Endothelial cell of umbilical vein (primary cell): Measurements from ENCODE around the gene SSNA1. TPM values are rescaled to one million over a fixed set of nuclear protein-coding genes. Genes with fewer than 3 reads are reported as not detected.

Experiments
- BruUV-seq: library from RNA; stranded (reverse); fragments of 400-500 nt; replicated peaks from 2 replicates; lab custom pipeline; 2021; lab: Mats Ljungman, UMichigan
- CTCF ChIA-PET: fragments of 300-600, 350-600 bp; sonication (Branson Sonifier 250); formaldehyde crosslinking; loops from one replicate; lab custom pipeline; 2021; ENCODE audit warnings: antibody characterized with exemption, inconsistent platforms; lab: Charles Lee
- POLR2A ChIA-PET: fragments of 300-600, 350-600 bp; sonication (Branson Sonifier 250); formaldehyde crosslinking; loops from one replicate; lab custom pipeline; 2021; ENCODE audit warnings: antibody characterized with exemption, inconsistent platforms; lab: Charles Lee
- DNase-seq: peaks from one replicate; pipeline ENCODE4 v3.0.0-alpha.2; 2011; ENCODE audit warnings: low read depth, low spot score
- FAIRE-seq: peaks from 2 replicates; lab custom pipeline; 2011; peaks lifted over from hg19 to GRCh38; lab: Jason Lieb, UNC
- H2AFZ ChIP-seq: 2 replicates; pipeline ENCODE4 v1.6.0; 2012; ENCODE audit warnings: low read depth, low read length, control low read depth, inconsistent platforms
- H3K27ac ChIP-seq: 2 replicates; pipeline ENCODE4 v1.5.1; 2011; ENCODE audit warnings: low read depth, mild to moderate bottlenecking, control low read depth, low read length, moderate library complexity; ENCODE audit not compliant: insufficient read depth
- H3K27me3 ChIP-seq, 2 experiments: 2 replicates each; pipeline versions ENCODE4 v1.6.0 to v1.6.1; 2011; ENCODE audit warnings: low read length in 2 of 2, mixed read lengths in 1 of 2; ENCODE audit not compliant: control insufficient read depth in 2 of 2, insufficient read depth in 2 of 2
- H3K36me3 ChIP-seq, 2 experiments: 2 replicates in 1 of 2; 3 replicates in 1 of 2; pipeline ENCODE4 v1.5.1; 2011; ENCODE audit warnings: low read length in 2 of 2, mild to moderate bottlenecking in 1 of 2, moderate library complexity in 1 of 2; ENCODE audit not compliant: control insufficient read depth in 2 of 2, insufficient read depth in 2 of 2; ENCODE audit errors: extremely low read depth in 1 of 2
- H3K4me1 ChIP-seq: 3 replicates; pipeline ENCODE4 v1.5.1; 2011; ENCODE audit warnings: mild to moderate bottlenecking, low read length; ENCODE audit not compliant: control insufficient read depth, insufficient read depth; ENCODE audit errors: extremely low read depth
- H3K4me2 ChIP-seq: 2 replicates; pipeline ENCODE4 v1.6.1; 2011; ENCODE audit warnings: low read length, control low read depth, mixed read lengths; ENCODE audit not compliant: insufficient read depth
- H3K4me3 ChIP-seq, 3 experiments: fragments of 200-600 bp in 1 of 3; sonication (generic), shearing (Covaris generic) in 1 of 3; replicated peaks in 1 of 3; 2 replicates each; pipeline ENCODE4 v1.5.1; 2011 to 2016; ENCODE audit warnings: control low read depth in 3 of 3, low read length in 3 of 3, mild to moderate bottlenecking in 2 of 3, inconsistent platforms in 1 of 3, low read depth in 1 of 3, moderate library complexity in 1 of 3; ENCODE audit not compliant: insufficient read depth in 1 of 3
- H3K79me2 ChIP-seq: 2 replicates; pipeline ENCODE4 v1.6.0; 2012; ENCODE audit warnings: low read length, inconsistent platforms; ENCODE audit not compliant: control insufficient read depth, insufficient read depth
- H3K9ac ChIP-seq: replicated peaks from 2 replicates; pipeline ENCODE3; 2011; ENCODE audit warnings: low read length, control low read depth; ENCODE audit not compliant: insufficient read depth; ENCODE audit errors: extremely low read depth
- H3K9me1 ChIP-seq: replicated peaks from 3 replicates; pipeline ENCODE4 v1.6.0; 2011; ENCODE audit warnings: mild to moderate bottlenecking, low read length; ENCODE audit not compliant: control insufficient read depth, insufficient read depth; ENCODE audit errors: extremely low read depth
- H3K9me3 ChIP-seq: replicated peaks from 2 replicates; pipeline ENCODE4 v1.5.1; 2012; ENCODE audit warnings: low read length, inconsistent platforms; ENCODE audit not compliant: control insufficient read depth, insufficient read depth
- H4K20me1 ChIP-seq: replicated peaks from 2 replicates; pipeline ENCODE3; 2011; ENCODE audit warnings: mild to moderate bottlenecking, low read length; ENCODE audit not compliant: control insufficient read depth, insufficient read depth; ENCODE audit errors: extremely low read depth
- EZH2 ChIP-seq: IDR thresholded peaks from 2 replicates; pipeline ENCODE4 v1.6.1; 2012; ENCODE audit warnings: borderline replicate concordance, low read depth, mild to moderate bottlenecking, moderate library complexity, low read length, inconsistent platforms; ENCODE audit not compliant: severe bottlenecking
- FOS ChIP-seq: IDR thresholded peaks from 2 replicates; pipeline ENCODE4 v1.6.1; 2011; ENCODE audit warnings: mild to moderate bottlenecking, low read length, moderate library complexity, borderline replicate concordance; ENCODE audit not compliant: insufficient read depth
- GATA2 ChIP-seq: IDR thresholded peaks from 2 replicates; pipeline ENCODE4 v1.7.0; 2011; ENCODE audit warnings: low read depth, mild to moderate bottlenecking, moderate library complexity, mixed read lengths, low read length; ENCODE audit not compliant: insufficient read length, insufficient read depth
- JUN ChIP-seq: IDR thresholded peaks from 2 replicates; pipeline ENCODE4 v1.6.1; 2011; ENCODE audit warnings: borderline replicate concordance, low read depth; ENCODE audit not compliant: insufficient read length, insufficient read depth
- MYC ChIP-seq: IDR thresholded peaks from one replicate; pipeline ENCODE4 v1.6.1; 2011; ENCODE audit warnings: mild to moderate bottlenecking, low read depth, low read length
- POLR2A ChIP-seq: IDR thresholded peaks from 2 replicates; pipeline ENCODE4 v1.6.1; 2012; ENCODE audit warnings: low read depth, mild to moderate bottlenecking, control low read depth, low read length
- POLR2AphosphoS5 ChIP-seq: IDR thresholded peaks from 2 replicates; pipeline ENCODE4 v1.6.1; 2012; ENCODE audit warnings: low read depth, mild to moderate bottlenecking, control low read depth, low read length, moderate library complexity; ENCODE audit not compliant: insufficient read depth
- dilution Hi-C: fragments of 300-500 bp; cut with MboI; formaldehyde crosslinking; loops from one replicate; pipeline ENCODE4 v1.15.0; 2019; ENCODE audit warnings: low sequenced_read_pairs; ENCODE audit not compliant: extremely low pct_ligation_motif_present
- intact Hi-C: fragments of 100-400 bp; cut with micrococcal nuclease; formaldehyde crosslinking; loops from one replicate; pipeline ENCODE4 v1.10.0; 2022
- polyA plus RNA-seq, 4 experiments: library from polyadenylated mRNA; depleted of rRNA in 3 of 4; stranded (reverse) in 3 of 4; unstranded in 1 of 4; fragments of >200 nt; gene quantifications; 2 replicates each; pipeline versions ENCODE4 v1.2.1 to v1.2.3, GENCODE V29; 2011 to 2012; ENCODE audit warnings: missing spikeins in 1 of 4
- total RNA-seq: library from RNA; stranded (reverse); gene quantifications from 2 replicates; pipeline ENCODE4 v1.2.3, GENCODE V29; 2021
- TF ChIP-seq, protein P1 (sequence below): IDR thresholded peaks from 2 replicates; pipeline ENCODE4 v1.6.1; 2011; ENCODE audit not compliant: insufficient read depth, insufficient read length
- TF ChIP-seq, protein P2 (sequence below), 2 donors: IDR thresholded peaks; 1 replicate in 1 of 2; 2 replicates in 1 of 2; pipeline ENCODE4 v1.5.1; 2011; ENCODE audit warnings: low read length in 2 of 2, mild to moderate bottlenecking in 2 of 2, moderate library complexity in 2 of 2, control low read depth in 1 of 2, inconsistent platforms in 1 of 2, low read depth in 1 of 2; ENCODE audit not compliant: insufficient read depth in 1 of 2; ENCODE audit errors: extremely low read depth in 1 of 2

Gene SSNA1
- total and polyA plus RNA-seq, 2 donors (not counting 3 experiments of a cell fraction or from before 2014, with no cell fraction given), result 89.0 to 146 TPM

- no TSS peak for BruUV-seq
- POLR2A ChIA-PET, result no interaction called here
- no peaks in the 10 kb centered on the region for H4K20me1 ChIP-seq
- CTCF ChIA-PET, result interaction anchor here (0.8 to 1.1 kb wide), 2 partner anchors 16 to 63 kb away, joined by 3 read pairs; no protein-coding TSS in a partner anchor
- no peaks in the 10 kb centered on the region for H3K9me1 ChIP-seq
- no peak overlapping the region for H2AFZ ChIP-seq
- dilution Hi-C loops, result no loop called here
- H3K27me3 ChIP-seq, result peaks cover 12 to 15% of the 10 kb centered on the region in 2 experiments
- H3K36me3 ChIP-seq, result peaks cover 0 to 2% of the 10 kb centered on the region in 2 experiments
- peaks cover under 1% of the 10 kb centered on the region for H3K4me1 ChIP-seq
- H3K9me3 ChIP-seq, result no peaks in the 10 kb centered on the region
- FAIRE-seq (no peak), DNase-seq (no peak)
- H3K4me2 ChIP-seq, result no peak overlapping the region
- no peak overlapping the region for H3K27ac ChIP-seq
- no peaks in the 10 kb centered on the region for H3K79me2 ChIP-seq
- no peak overlapping the region for H3K4me3 ChIP-seq
- TF ChIP-seq FOS (no peak), JUN (no peak)
- TF ChIP-seq, protein P1, sequence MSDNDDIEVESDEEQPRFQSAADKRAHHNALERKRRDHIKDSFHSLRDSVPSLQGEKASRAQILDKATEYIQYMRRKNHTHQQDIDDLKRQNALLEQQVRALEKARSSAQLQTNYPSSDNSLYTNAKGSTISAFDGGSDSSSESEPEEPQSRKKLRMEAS, result no peak
- intact Hi-C loops, result no loop called here
- no peak overlapping the region for H3K9ac ChIP-seq
Observed at GRCh38 chr9:137172901-137173795, 15.3 kb upstream of the SSNA1 start.

DNA sequence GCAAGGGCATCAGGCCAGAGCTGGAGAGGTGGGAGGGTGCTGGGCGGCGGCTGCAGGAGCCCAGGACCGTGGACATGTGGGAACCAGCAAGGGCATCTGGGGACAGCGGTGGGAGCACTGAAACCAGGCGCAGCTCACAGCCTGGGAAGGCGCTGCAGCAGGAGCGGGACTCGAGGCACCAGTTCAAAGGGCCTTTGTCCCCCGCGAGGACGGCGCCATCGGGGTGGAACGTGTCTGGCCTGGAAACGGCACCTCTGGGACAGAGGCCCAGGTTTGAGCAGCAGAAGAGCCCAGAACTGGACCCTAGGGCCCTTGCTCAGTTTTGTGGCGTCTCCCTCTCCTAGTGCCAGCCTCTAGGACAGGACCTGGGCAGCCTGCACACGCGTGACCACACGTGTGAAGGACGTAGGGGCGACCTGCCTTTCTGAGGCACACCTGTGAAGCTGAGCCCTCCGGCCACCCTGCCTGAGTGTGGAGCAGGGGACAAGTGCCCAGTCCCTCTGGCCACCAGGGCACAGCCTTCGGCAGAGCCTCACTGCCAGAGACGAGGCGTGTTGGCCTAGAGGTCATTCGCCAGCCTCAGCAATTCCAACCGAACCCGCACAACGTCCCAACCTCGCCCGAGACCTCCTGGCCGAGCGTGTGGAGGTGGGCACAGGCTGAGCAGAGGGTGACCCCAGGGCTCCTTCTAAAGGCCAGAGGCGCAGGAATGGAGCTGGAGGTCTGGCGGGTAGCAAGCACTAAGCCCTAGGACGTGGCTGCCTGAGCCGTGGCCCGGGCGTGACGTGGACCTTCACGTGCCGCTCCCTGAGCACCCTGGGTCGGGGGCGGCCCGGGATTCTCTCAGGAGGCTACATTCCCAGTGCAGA is 14.4 kb upstream of the SSNA1 start:
- Histone ChIP-seq H3K4me1 (peaks cover 6% of the 10 kb centered on the region), H3K79me2 (no peaks in the 10 kb centered on the region), H3K4me3 (no peak overlapping the region), H3K36me3 (peaks cover 0 to 3% of the 10 kb centered on the region in 2 experiments), H3K9ac (no peak overlapping the region), H3K27me3 (peaks cover 10 to 13% of the 10 kb centered on the region in 2 experiments), H3K4me2 (no peak overlapping the region), H3K27ac (no peak overlapping the region), H3K9me1 (no peaks in the 10 kb centered on the region), H2AFZ (no peak overlapping the region), H3K9me3 (no peaks in the 10 kb centered on the region), H4K20me1 (no peaks in the 10 kb centered on the region)
- TF ChIP-seq, protein P2, sequence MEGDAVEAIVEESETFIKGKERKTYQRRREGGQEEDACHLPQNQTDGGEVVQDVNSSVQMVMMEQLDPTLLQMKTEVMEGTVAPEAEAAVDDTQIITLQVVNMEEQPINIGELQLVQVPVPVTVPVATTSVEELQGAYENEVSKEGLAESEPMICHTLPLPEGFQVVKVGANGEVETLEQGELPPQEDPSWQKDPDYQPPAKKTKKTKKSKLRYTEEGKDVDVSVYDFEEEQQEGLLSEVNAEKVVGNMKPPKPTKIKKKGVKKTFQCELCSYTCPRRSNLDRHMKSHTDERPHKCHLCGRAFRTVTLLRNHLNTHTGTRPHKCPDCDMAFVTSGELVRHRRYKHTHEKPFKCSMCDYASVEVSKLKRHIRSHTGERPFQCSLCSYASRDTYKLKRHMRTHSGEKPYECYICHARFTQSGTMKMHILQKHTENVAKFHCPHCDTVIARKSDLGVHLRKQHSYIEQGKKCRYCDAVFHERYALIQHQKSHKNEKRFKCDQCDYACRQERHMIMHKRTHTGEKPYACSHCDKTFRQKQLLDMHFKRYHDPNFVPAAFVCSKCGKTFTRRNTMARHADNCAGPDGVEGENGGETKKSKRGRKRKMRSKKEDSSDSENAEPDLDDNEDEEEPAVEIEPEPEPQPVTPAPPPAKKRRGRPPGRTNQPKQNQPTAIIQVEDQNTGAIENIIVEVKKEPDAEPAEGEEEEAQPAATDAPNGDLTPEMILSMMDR (IDR thresholded peaks at IDR 0.05; ENCODE audit: extremely low read depth in 1 of 2, insufficient read depth in 1 of 2, low read depth in 1 of 2, low read length in 2 of 2), result no peak
- TF ChIP-seq FOS (no peak), JUN (no peak), GATA2 (no peak), POLR2A (no peak), MYC (no peak), POLR2AphosphoS5 (no peak), EZH2 (no peak)
- TF ChIP-seq, protein P1, result no peak
- DNase-seq (no peak), FAIRE-seq (no peak)
- intact Hi-C loops, result no loop called here
- dilution Hi-C loops, result no loop called here
- no TSS peak for BruUV-seq
- ChIA-PET CTCF (interaction anchor here (0.8 to 3.6 kb wide), 3 partner anchors 15 to 63 kb away, joined by 3 to 26 read pairs (median 3); partner anchors contain the start of gene RNF224), POLR2A (no interaction called here)
